Measurements from ENCODE around the gene ATP8B4.

The ATP8B4 gene

DNA sequence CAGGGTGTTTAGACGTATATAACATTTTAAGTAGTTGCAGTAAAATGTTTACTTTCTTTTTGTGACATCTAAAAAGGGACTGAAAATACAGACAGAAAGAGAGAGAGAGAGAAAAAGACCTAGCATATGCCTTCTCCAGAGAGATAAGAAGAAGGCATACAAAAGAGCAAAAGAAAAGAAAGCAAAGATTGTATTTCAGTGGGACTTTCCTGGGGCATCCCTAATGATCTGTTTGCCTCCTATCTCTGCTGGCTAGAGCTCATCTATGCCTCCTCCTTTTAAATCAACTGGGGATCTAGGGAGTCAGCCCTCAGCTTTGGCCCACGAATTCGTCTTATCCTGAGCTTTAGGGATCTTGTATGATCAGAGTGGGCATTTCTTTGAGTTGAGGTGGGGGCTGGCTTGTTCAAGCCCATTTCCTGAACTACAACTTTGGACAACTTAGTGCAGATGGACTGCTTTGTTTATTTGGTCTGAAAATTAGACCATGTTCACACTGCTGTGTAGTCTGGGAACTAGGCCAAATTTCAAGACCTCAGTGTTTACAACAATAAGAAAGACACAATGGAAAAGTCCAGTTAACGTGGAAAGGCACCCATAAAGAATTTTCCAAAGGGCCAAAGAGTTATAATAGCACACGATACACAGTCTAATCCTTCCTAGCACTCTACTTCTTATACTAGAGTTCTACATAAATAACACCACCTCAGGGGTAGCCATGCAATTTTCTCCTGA is 61.0 kb downstream of the ATP8B4 start:
- DNase-seq, result no peak

DNA sequence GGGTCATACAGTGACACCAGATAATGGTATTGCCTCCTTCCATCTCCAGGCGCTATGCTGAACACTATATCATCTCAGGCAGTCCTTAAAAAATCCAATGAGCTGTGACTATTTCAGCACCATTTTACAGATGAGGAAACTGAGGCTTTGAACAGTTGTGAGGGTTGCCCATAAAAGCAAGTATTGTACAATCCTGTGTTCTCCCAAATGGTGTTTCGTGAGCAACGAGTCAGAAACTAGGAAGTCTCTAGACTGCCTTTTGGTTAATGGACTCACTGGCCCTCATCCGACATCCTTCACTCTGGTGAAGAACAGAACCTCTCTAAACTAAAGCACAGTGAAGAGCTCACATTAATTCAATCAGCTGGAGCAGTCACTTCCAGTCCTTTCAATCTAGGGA is 61.8 kb downstream of the ATP8B4 start:
- DNase-seq, result no peak

GRCh38 chr15:50055750-50056157 is 63.3 kb downstream of the ATP8B4 start:
- DNase-seq, result no peak

- no peak for DNase-seq
Measured at GRCh38 chr15:50055332-50055731, 63.7 kb downstream of the ATP8B4 start.

DNA sequence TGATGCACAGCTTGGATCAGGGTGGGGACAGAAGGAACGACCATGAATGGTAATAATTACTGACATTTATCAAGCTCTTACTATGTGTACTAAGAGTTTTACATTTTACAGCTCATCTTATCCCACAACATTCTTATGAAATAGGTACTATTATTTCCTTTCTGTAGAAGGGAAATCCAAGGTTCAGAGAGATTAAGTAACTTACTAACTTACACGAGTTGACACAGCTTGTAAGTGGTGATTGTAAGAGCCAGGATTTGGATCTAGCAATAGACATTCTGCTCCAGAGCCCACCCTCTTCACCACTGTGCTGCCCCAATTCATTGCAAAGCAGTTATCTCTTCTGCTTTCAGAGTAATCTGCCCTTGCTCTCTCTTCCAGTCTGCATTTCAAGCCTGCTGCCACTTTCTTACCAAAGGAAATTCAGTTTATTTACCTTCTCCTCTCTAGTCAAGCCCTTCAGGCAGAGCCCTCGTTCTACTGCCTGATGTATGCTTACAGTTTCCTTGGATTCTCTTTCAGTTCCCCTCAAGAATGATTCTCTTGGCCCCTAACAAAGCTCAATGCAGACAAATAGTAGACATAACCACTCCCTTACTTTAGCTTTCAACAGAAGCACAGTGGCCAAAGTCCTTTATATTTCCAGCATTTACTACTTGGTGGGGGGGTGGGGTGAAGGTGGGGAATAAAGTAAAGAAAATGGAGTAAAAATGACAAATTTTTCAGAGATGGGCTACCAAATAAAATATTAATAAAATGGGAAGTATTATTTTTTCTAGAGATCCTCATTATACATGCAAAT is 65.8 kb downstream of the ATP8B4 start:
- DNase-seq, result no peak

DNA sequence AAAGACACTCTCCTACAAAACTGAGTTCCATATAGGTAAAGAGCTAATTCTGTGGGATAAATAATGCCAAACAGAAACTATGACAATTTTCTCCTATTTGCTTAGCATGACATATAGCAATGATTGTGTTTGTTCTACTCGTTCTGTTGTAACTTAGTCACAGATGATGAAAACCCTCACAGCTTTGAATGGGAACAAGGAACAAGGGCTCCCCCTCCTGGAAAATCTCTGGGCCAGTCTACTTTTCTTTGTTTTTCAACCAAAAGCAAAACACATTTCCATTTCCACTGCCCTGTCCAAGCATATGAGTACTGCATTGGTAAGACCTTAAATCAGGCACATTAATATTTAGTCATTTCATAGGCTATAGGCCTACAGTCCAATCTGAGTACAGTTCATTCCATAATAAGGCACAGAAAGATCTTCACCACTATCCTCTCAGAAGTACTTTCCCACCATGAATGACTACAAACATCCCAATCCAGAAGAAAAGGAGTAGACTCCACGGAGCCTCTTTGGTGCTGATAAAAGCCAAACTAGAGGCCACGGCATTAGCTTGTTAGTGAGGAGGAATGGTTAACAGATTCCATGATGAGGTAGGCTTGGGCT is 67.1 kb downstream of the ATP8B4 start:
- no peak for DNase-seq

- no peak for DNase-seq
Measured at GRCh38 chr15:50050986-50051743, 67.9 kb downstream of the ATP8B4 start.

GRCh38 chr15:50049871-50050270 is 69.2 kb downstream of the ATP8B4 start:
- DNase-seq, result no peak

DNA sequence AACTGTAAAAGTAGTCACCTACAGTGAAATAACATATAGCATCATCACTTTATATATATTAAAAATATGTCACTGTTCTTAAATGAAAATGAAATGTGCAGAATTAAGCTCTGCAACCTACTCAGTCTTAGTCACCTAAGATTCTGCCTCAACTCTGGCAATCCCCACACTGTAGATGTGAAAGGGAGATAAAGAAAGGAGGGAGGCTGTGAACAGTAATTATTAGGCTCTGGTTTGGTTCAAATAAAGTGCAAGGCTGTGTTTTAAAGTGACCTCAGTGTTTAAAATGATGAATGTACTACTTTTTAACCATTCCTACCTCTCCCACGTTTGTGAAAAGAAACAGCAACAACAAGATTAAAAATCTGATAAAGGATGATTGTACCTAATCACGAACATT is 72.2 kb downstream of the ATP8B4 start:
- DNase-seq, result no peak

DNA sequence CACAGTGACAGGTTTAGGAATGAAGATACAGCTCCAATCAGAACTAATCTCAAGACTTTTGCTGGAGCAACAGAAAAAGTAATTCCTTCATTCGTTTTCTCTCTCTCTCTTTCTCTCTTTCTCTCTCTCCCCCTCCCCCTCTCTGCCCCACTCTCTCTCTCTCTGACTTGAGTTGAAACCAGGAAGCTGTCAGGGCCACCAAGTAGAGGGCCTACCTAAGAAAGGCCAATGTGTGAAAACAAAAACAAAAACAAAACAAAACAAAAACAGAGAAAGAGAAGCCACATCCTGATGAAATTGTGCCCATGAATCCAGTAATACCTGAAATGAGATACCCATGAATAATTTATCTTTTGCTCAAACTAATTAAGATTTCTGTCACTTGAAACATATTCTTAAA is 72.9 kb downstream of the ATP8B4 start:
- DNase-seq, result no peak

GRCh38 chr15:50044904-50045303 is 74.1 kb downstream of the ATP8B4 start:
- no peak for DNase-seq

DNA sequence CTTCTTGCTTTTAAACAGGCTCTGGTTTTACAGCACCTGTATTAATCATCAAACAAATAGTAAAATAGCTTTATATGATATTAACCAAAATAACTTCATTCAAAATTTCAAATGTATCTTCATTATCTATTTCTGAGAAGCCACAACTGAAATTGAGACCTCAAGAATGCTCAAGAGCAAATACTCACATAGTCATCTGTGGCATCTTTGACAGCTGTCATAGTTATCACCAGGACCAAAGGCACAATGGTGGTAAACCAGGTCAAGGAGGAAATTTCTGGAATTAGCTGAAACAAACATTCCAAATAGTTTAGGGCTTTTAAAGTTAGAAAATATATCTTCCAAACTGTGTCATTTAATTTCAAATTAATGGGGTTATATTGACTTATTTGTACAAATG is 74.6 kb downstream of the ATP8B4 start:
- DNase-seq, result no peak

GRCh38 chr15:50042775-50043174 is 76.3 kb downstream of the ATP8B4 start:
- no peak for DNase-seq

DNA sequence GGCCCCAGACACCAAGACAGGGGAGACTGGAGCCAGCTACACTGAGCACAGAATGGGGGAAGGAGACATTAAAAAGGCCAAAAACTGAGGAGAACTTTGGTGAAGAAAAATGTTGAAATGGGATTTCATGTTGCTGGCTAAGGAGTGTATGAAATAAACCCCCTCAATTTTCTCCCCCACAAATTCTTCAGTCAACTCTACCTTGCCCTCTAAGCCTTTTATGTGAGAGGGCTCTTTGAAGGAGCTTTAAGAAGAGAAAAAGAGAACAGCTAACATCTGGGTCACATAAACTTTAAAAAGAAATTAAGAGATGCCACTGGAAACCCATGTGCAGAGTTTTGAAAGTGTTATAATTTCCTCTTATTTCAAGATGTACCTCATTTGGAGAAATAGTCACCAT is 88.6 kb downstream of the ATP8B4 start:
- DNase-seq, result no peak

DNA sequence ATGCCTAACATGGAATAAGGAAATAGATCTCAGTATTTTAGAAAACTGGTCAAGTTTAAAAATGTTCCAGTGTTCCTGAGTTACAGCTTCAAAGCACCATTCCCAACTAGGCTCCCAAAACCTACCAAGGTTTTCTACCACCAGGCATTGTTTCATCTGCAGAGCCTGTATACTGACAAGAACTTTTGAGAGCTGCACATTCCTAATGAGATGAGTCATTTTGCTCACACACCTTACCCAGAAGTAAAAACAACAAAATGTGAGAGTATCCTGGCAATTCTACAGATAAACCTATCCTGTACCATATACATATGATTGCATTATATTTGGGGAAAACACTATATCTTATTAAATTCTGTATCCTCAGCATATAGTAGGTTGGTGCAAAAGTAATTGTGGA is 90.7 kb downstream of the ATP8B4 start:
- DNase-seq, result no peak

DNA sequence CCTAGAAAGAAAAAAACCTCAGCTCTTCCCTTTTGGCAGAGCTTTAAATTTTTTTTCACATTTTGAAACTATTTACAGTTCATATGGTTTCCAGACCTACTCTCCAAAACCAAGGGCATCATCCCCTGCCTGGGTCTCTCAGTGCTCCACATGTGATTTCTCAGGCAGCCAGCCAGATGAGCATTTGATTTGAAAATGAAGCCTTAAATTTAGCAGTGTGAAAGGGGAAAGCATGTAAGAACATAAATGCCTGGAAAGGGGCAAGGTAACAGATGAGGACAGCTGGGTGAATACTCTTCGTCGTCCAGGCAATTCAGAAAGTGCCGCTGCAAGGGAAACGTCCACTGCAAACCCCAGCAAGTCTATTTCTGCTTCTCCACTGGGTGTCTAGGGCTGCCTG is 94.8 kb downstream of the ATP8B4 start:
- no peak for DNase-seq

- no peak for DNase-seq
Measured at GRCh38 chr15:50018491-50018890, 100.5 kb downstream of the ATP8B4 start.

DNA sequence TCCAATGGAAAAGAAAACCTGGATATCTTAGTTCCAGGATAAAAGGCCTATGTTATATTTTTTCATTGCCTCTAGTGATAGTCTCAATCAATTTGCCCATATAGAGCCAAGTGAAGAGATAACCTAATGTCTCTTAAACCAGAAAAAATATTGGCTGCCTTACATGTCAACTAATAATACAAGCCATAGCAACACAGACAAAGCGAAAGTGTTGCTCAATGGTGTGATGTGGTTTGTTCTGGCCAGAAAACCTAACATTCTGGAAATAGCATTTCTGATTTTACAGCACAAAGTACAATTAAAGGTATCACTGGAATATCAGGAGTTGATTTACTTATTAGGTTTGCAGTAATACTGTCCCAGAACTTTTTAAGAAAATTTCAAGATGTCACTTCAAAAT is 101.5 kb downstream of the ATP8B4 start:
- no peak for DNase-seq

DNA sequence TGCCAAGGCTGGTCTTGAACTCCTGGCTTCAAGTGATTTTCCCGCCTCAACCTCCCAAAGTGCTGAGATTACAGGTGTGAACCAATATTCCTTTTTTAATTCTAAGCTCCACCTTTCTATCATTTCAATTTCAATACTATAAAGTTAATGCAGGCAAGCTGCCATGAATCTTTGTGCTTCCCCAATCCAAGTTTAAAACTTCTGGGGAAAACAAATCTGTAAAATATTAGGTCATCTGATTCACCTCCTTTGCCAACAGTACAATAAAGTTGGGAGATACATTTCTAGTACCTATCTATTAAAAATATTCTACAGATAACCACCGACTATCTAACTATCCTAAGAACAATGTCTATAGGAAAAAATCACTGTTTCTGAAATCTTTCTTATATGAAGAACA is 102.1 kb downstream of the ATP8B4 start:
- no peak for DNase-seq

DNA sequence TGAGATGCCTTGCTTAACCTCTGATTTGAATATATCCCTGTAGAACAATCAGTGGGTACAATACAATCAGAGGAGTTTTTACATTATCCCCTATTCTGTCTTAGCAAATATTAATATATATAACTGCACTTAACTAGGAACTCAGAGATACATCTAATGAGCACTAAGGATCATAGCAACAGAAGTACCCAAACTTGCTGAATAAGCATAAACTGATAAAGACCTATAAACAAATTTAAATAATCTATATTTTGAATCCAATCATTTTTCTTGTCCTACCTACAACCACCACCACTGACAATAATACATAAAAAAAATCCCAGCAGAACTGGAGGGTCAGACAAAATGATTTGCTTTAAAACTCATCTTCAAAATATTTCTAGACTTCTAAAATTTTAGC is 106.2 kb downstream of the ATP8B4 start:
- no peak for DNase-seq

DNA sequence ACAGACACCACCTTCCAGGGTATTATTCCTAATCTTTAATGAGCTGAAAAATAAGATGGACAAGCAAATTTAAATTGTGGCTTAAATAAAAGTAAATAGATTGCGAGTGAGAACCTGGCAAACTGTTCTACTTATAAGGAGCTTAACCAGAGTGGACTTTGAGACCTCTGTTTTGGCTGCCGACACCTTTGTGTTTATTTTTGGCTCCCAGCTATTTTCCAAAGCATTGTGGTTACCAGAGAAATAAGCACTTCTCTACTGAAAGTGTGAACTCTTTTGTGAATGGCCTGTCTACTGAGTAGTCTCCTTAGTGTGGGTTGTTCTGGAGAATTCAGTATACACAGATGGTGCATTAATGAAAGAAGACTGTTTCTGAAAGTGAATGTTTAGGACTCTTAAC is 109.4 kb downstream of the ATP8B4 start:
- no peak for DNase-seq

GRCh38 chr15:50003786-50004334 is 115.2 kb downstream of the ATP8B4 start:
- DNase-seq, result peak; percentile 9

GRCh38 chr15:49991587-49991986 is 127.4 kb downstream of the ATP8B4 start:
- DNase-seq, result no peak
